Measurements from ENCODE around the gene WDR18.

WDR18 gene

GRCh38 chr19:991932-992669, 8.0 kb downstream of the WDR18 start:
- DNase-seq (ENCODE audit: low spot score): no peak

DNA sequence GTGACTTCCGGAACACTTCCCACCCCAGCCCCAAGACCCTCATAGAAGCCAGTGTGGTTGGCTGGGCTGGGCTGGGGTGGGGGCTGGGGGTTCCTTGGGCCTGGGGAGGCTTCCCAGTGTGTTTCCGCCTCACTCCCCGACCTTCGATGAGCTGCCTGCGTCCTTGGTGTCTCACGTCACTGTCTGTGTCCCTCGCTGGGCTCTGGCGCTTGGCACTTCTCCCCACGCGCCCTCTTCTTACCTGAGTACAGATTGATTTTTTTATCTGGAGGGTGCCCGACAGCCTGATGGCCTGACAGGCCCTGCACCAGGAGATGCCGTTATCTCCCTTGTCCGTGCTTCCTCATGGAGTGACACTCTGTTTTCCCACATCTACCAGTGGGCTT, 8.5 kb downstream of the WDR18 start:
- no peak for DNase-seq (ENCODE audit: low spot score)

DNA sequence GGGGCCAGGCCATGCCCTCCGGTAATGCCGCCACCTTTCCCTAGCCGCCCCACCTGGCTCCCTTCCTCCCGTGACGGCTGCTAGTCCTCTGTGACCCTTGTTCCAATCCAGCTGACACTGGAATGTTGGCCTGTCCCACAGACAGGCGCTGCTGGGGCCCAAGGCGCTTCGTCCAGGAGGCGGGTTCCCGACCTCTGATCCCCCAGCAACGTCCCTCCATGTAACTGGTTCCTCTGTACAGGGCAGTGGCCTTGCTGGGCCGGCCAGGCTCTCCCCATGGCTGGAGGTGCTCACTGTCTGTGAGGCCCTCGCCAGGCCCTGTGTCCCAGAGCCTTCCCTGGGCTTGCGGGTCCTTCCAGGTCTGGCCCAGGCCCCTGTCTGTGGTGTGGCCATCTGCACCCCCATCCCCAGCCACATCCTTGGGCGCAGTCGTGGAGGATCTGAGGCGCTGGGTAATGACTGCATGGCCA, 9.3 kb downstream of the WDR18 start:
- DNase-seq (ENCODE audit: low spot score): no peak

- no peak for DNase-seq (ENCODE audit: low spot score)
These were observed 9.8 kb downstream of the WDR18 start for GRCh38 chr19:993831-994393.

GRCh38 chr19:994516-994915, 10.4 kb downstream of the WDR18 start:
- no peak for DNase-seq (ENCODE audit: low spot score)

- DNase-seq (ENCODE audit: low spot score): no peak
These were observed 11.1 kb downstream of the WDR18 start for GRCh38 chr19:995051-995827.

GRCh38 chr19:996051-996838, 12.1 kb downstream of the WDR18 start:
- DNase-seq (ENCODE audit: low spot score): no peak

GRCh38 chr19:998064-998463, 13.9 kb downstream of the WDR18 start:
- no peak for DNase-seq (ENCODE audit: low spot score)

DNA sequence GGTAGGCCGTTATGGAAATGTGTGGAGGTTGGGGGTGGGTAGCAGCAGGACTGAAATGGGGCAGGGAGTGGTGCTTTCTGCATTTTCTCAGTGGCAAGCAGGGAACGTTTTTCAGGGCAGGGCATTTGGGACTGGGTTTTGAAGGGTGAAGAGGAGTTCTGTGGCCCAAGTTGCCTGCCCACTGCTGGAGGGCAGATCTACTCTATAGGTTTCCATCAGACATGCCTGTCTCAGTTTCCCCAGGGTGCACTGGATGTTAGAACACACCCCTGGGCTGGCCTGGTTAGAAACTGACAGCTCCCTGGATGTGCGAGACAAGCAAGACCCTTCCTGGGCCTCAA, 15.2 kb downstream of the WDR18 start:
- no peak for DNase-seq (ENCODE audit: low spot score)

GRCh38 chr19:1000095-1000494, 15.9 kb downstream of the WDR18 start, which contains the start of gene GRIN3B:
Gene GRIN3B, plus strand, starts transcription at chr19:1000419. Its CDS starts 19 bp downstream, at chr19:1000438.
- DNase-seq (ENCODE audit: low spot score): no peak

- DNase-seq (ENCODE audit: low spot score): no peak
These were observed 16.7 kb downstream of the WDR18 start for GRCh38 chr19:1000591-1001537.

GRCh38 chr19:1001538-1002166, 17.5 kb downstream of the WDR18 start:
- DNase-seq (ENCODE audit: low spot score): no peak

DNA sequence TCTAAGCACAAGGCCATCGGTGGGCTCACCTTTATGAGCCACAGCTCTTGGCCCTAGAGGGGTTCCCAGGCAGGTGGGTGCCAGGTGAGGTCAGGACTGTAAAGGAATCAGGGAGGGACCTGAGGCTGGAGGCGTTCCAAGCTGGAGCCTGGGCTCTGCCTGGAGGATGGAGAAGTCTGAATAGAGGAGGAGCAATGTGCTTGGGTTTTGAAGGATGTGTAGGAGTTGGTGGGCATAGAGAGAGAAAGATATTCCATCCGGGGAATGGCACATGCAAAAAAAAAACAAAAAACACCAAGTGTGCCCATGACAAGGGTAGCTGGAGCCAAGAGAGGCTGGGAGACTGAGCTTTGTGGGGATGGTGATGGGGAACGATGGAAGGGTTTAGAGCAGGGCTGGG, 18.5 kb downstream of the WDR18 start:
- DNase-seq (ENCODE audit: low spot score): no peak

DNA sequence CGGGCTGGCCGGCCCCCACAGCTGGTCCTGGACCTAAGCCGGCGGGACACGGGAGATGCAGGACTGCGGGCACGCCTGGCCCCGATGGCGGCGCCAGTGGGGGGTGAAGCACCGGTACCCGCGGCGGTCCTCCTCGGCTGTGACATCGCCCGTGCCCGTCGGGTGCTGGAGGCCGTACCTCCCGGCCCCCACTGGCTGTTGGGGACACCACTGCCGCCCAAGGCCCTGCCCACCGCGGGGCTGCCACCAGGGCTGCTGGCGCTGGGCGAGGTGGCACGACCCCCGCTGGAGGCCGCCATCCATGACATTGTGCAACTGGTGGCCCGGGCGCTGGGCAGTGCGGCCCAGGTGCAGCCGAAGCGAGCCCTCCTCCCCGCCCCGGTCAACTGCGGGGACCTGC, 19.1 kb downstream of the WDR18 start:
- no peak for DNase-seq (ENCODE audit: low spot score)

DNA sequence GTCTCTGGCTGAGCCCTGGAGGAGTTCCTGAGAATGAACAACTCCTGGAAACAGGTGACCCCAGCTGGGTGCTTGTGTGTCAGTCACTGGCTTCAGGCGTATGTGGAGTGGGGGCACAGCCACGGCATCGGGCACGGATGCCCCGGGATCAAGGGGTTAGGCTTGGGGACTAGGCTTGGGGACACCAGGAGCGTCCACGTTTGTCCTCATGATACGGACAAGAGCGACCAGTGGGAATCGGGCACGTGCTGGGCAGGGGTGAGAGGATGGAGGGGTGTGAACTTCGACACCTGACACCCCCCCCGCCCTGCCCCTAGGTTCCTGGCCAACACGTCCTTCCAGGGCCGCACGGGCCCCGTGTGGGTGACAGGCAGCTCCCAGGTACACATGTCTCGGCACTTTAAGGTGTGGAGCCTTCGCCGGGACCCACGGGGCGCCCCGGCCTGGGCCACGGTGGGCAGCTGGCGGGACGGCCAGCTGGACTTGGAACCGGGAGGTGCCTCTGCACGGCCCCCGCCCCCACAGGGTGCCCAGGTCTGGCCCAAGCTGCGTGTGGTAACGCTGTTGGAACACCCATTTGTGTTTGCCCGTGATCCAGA, 20.2 kb downstream of the WDR18 start:
- no peak for DNase-seq (ENCODE audit: low spot score)

DNA sequence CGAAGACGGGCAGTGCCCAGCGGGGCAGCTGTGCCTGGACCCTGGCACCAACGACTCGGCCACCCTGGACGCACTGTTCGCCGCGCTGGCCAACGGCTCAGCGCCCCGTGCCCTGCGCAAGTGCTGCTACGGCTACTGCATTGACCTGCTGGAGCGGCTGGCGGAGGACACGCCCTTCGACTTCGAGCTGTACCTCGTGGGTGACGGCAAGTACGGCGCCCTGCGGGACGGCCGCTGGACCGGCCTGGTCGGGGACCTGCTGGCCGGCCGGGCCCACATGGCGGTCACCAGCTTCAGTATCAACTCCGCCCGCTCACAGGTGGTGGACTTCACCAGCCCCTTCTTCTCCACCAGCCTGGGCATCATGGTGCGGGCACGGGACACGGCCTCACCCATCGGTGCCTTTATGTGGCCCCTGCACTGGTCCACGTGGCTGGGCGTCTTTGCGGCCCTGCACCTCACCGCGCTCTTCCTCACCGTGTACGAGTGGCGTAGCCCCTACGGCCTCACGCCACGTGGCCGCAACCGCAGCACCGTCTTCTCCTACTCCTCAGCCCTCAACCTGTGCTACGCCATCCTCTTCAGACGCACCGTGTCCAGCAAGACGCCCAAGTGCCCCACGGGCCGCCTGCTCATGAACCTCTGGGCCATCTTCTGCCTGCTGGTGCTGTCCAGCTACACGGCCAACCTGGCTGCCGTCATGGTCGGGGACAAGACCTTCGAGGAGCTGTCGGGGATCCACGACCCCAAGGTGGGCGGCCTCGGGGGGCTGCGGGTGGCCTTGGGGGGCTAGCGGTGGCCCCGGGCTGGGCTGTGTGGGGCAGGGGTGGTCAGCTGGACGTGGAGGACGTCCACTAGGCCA, 20.9 kb downstream of the WDR18 start:
- DNase-seq (ENCODE audit: low spot score): no peak

DNA sequence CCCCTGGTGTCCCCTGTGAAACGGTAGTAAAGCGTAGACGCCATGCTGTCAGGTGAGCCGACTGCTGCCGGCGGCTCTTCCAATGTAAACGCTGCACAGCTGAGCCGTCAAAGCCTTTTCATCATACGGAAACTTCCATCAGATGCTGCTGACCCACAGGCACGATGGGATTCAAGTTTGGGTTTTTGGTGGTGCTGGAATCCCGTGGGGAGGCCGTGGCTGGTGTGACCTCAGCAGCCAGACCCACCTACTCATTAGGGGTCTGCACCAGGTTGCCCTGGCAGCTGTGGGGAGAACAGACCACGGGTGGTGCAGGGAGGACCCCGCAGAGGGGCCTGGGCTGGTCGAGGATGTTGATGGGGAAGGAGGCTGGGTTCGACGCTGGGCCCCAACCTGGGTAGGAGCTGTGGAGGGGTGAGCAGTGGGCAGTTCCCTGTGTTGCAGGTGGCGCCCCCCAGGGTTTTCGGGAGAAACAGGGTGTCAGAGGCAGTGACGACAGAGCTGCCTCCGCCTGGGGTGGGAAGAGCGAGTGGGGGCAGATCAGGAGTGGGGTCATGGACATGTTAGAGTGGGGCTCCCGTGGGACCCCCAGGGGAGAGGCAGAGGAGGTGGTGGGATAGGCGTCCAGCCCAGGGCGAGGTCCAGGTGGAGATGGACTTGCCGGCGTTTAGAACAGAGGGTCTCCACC, 22.7 kb downstream of the WDR18 start:
- no peak for DNase-seq (ENCODE audit: low spot score)

GRCh38 chr19:1007399-1008251, 23.5 kb downstream of the WDR18 start:
- DNase-seq (ENCODE audit: low spot score): no peak
